A549 (cell line): Measurements from ENCODE around the gene ZFPM1. TPM values are rescaled to one million over a fixed set of nuclear protein-coding genes. Genes with fewer than 3 reads are reported as not detected.

Experiments
- ATAC-seq, 2 experiments: fragments of 200-7000 bp in 1 of 2; fragments of >200 bp in 1 of 2; cut with Nextera tagmentation in 1 of 2; cut with Tn5 transposase in 1 of 2; 3 replicates each; pipeline versions ENCODE4 v1.8.0 to v1.9.1; 2018 to 2020; ENCODE audit warnings: mild to moderate bottlenecking in 1 of 2, moderate library complexity in 1 of 2
- CTCF ChIA-PET: fragments of 300-600 bp; sonication (Branson Sonifier 250); formaldehyde crosslinking; extraction: SDS; loops from one replicate; lab custom pipeline; 2021; ENCODE audit warnings: antibody characterized with exemption, inconsistent platforms; lab: Yijun Ruan, JAX
- POLR2A ChIA-PET: fragments of 350-600 bp; formaldehyde crosslinking; extraction: SDS; loops from one replicate; lab custom pipeline; 2021; ENCODE audit warnings: antibody characterized with exemption, inconsistent platforms; lab: Yijun Ruan, JAX
- DNase-seq, 2 experiments: peaks; one replicate each; pipeline versions ENCODE4 v3.0.0 to v3.0.0-alpha.2; 2011 to 2016; ENCODE audit warnings: low read depth in 1 of 2, low spot score in 1 of 2
- FAIRE-seq: peaks from 2 replicates; lab custom pipeline; 2011; peaks lifted over from hg19 to GRCh38; lab: Jason Lieb, UNC
- H3K27ac ChIP-seq, 2 experiments: fragments of >200 bp; sonication (Bioruptor Twin); formaldehyde crosslinking; 3 replicates each; pipeline ENCODE4 v1.5.1; 2016 to 2017
- H3K4me1 ChIP-seq: fragments of >200 bp; sonication (Bioruptor Twin); formaldehyde crosslinking; 3 replicates; pipeline ENCODE4 v1.6.1; 2016
- H3K4me2 ChIP-seq: fragments of >200 bp; sonication (Bioruptor Twin); formaldehyde crosslinking; 3 replicates; pipeline ENCODE4 v1.6.1; 2016
- H3K4me3 ChIP-seq: fragments of >200 bp; sonication (Bioruptor Twin); formaldehyde crosslinking; 3 replicates; pipeline ENCODE4 v1.5.1; 2016
- H3K9me3 ChIP-seq: fragments of >200 bp; sonication (Bioruptor Twin); formaldehyde crosslinking; 3 replicates; pipeline ENCODE4 v1.6.1; 2016
- ATOH8 ChIP-seq: fragments of 250-450 bp; sonication (Bioruptor Pico); IDR thresholded peaks from 2 replicates; pipeline ENCODE4 v1.5.0; 2020; ENCODE audit warnings: low read depth, mild to moderate bottlenecking, moderate library complexity
- BCL3 ChIP-seq: fragments of >200 bp; sonication (Bioruptor Twin); formaldehyde crosslinking; IDR thresholded peaks from 3 replicates; pipeline ENCODE4 v1.6.1; 2016
- CHD4 ChIP-seq: fragments of 200-600 bp; sonication (generic); IDR thresholded peaks from 2 replicates; pipeline ENCODE4 v1.6.1; 2016; ENCODE audit warnings: antibody characterized with exemption, mild to moderate bottlenecking, borderline replicate concordance
- E2F6 ChIP-seq: IDR thresholded peaks from 2 replicates; pipeline ENCODE4 v1.6.1; 2012; ENCODE audit warnings: low read depth, borderline replicate concordance
- HEYL ChIP-seq: fragments of 250-450 bp; sonication (Bioruptor Pico); IDR thresholded peaks from 2 replicates; pipeline ENCODE4 v1.8.0; 2021; ENCODE audit warnings: mild to moderate bottlenecking, moderate library complexity
- MAFK ChIP-seq: fragments of 450-650 bp; IDR thresholded peaks from 2 replicates; pipeline ENCODE4 v1.6.1; 2014; ENCODE audit not compliant: partially characterized antibody
- NFE2L2 ChIP-seq: fragments of 150-350 bp; conservative IDR thresholded peaks from 2 replicates; pipeline ENCODE4 v1.6.1; 2014; ENCODE audit warnings: low read length
- NPAS2 ChIP-seq: fragments of 250-450 bp; sonication (Bioruptor Pico); IDR thresholded peaks from 2 replicates; pipeline ENCODE4 v1.8.0; 2022; ENCODE audit warnings: mild to moderate bottlenecking, moderate library complexity, borderline replicate concordance
- POLR2A ChIP-seq: IDR thresholded peaks from 2 replicates; pipeline ENCODE4 v1.6.1; 2012; ENCODE audit warnings: mild to moderate bottlenecking, low read length
- REST ChIP-seq: fragments of 200-600 bp; sonication (generic); IDR thresholded peaks from 2 replicates; pipeline ENCODE4 v1.6.1; 2016; ENCODE audit warnings: antibody characterized with exemption, mild to moderate bottlenecking, moderate library complexity
- SMC3 ChIP-seq: fragments of >200 bp; sonication (Bioruptor Twin); formaldehyde crosslinking; IDR thresholded peaks from 3 replicates; pipeline ENCODE4 v1.6.1; 2018; ENCODE audit warnings: inconsistent platforms
- SREBF2 ChIP-seq: fragments of 450-650 bp; IDR thresholded peaks from 2 replicates; pipeline ENCODE4 v1.6.1; 2014; ENCODE audit warnings: mild to moderate bottlenecking, moderate library complexity
- TFCP2L1 ChIP-seq: fragments of 250-450 bp; sonication (Bioruptor Pico); IDR thresholded peaks from 2 replicates; pipeline ENCODE4 v1.5.0; 2021; ENCODE audit warnings: mild to moderate bottlenecking
- ZFP36 ChIP-seq: fragments of 450-650 bp; IDR thresholded peaks from 2 replicates; pipeline ENCODE4 v1.6.1; 2014; ENCODE audit warnings: borderline replicate concordance; ENCODE audit not compliant: partially characterized antibody
- WGBS: methylation state at CpG from one replicate; pipeline ENCODE4 v1.1.6; 2017; ENCODE audit errors: missing lambda C conversion rate; 5-methylcytosine and 5-hydroxymethylcytosine counted together
- polyA minus RNA-seq: library from RNA; depleted of rRNA, polyadenylated mRNA; stranded (reverse); fragments of >200 nt; gene quantifications from 2 replicates; pipeline ENCODE4 v1.2.3, GENCODE V29; 2011; rRNA and poly(A)+ RNA removed
- polyA plus RNA-seq, 4 experiments: library from polyadenylated mRNA; depleted of rRNA in 3 of 4; stranded (reverse); fragments of >200 nt; fragmentation: RNase III in 1 of 4; extraction: RNeasy Plus Mini Kit Qiagen cat#74134 plus additional on column Dnase treatment in 1 of 4; gene quantifications; 2 replicates in 3 of 4; 3 replicates in 1 of 4; pipeline ENCODE4 v1.2.3, GENCODE V29; 2011 to 2017

Gene ZFPM1
- polyA plus RNA-seq (2011; rRNA removed) (0.28 and 0.36 TPM in 2 replicates), polyA plus RNA-seq (2017; fragmentation: RNase III; extraction: RNeasy Plus Mini Kit Qiagen cat#74134 plus additional on column Dnase treatment) (2.1 to 2.8 TPM (median 2.5 TPM) in 3 replicates), polyA minus RNA-seq (0.68 and 0.79 TPM in 2 replicates)
- 2.0 and 2.9 TPM in 2 replicates for polyA plus RNA-seq (2012; cell fraction: cytosol; rRNA removed)
- 3.9 and 6.5 TPM in 2 replicates for polyA plus RNA-seq (2012; cell fraction: nucleus; rRNA removed)

GRCh38 chr16:88453217-88453531 lies at the start of gene ZFPM1:
TSS of gene ZFPM1 (plus strand) at chr16:88453280. CDS start at chr16:88453639, 359 bp downstream.
- under 1% methylated on average over 20 of the region's 57 CpGs for whole genome bisulfite sequencing
- ATAC-seq (peak in 1 of 2 experiments; percentile 40; a peak in 4 of 6 replicates), FAIRE-seq (no peak)
- Histone ChIP-seq H3K4me2 (peak within 1 kb of the TSS; percentile 90), H3K4me3 (peak within 1 kb of the TSS; percentile 88), H3K4me1 (peaks cover 34% of the 10 kb centered on the region), H3K27ac (peak within 1 kb of the TSS; percentile 89 to 90)
- ChIA-PET POLR2A (interaction anchor here (0.5 to 1.0 kb wide), 3 partner anchors 72 to 564 kb away, joined by 4 to 5 read pairs (median 4); partner anchors contain the start of gene ZC3H18), CTCF (interaction anchor here (1.2 to 1.9 kb wide), 2 partner anchors 16 to 108 kb away, joined by 3 to 7 read pairs; no protein-coding TSS in a partner anchor)
- TF ChIP-seq CHD4 (no peak), BCL3 (0 out of 3 replicates have a peak, but pooled peaks have one; percentile 26), POLR2A (peak; percentile 42), NPAS2 (no peak), HEYL (CRISPR knock-in tag) (no peak), SMC3 (no peak), NFE2L2 (no peak), SREBF2 (no peak)
- TF ChIP-seq, all 56 proteins: peak for 2
- no peaks in the 10 kb centered on the region for H3K9me3 ChIP-seq
- DNase-seq, result no peak

GRCh38 chr16:88403794-88404581 lies 49.1 kb upstream of the ZFPM1 start:
- Histone ChIP-seq H3K4me2 (no peak overlapping the region), H3K4me1 (peaks cover 5% of the 10 kb centered on the region; the same call in 1 of the 3 replicates), H3K27ac (peak overlapping the region in 1 of 2 experiments; percentile 32; a peak in 2 of 6 replicates), H3K9me3 (no peaks in the 10 kb centered on the region), H3K4me3 (no peak overlapping the region)
- ATAC-seq, result no peak; a peak in 1 of 6 replicates
- DNase-seq, result no peak
- TF ChIP-seq ZFP36 (no peak), REST (no peak), MAFK (no peak), ATOH8 (CRISPR knock-in tag) (no peak), TFCP2L1 (CRISPR knock-in tag) (no peak), E2F6 (no peak)
- ChIA-PET CTCF (interaction anchor here (0.5 to 1.8 kb wide), 4 partner anchors 11 to 380 kb away, joined by 3 to 5 read pairs (median 4); no protein-coding TSS in a partner anchor), POLR2A (no interaction called here)
- WGBS, result 80% methylated on average over 21 of the region's 22 CpGs
- no peak for FAIRE-seq
